Body of pancreas (tissue), 4 donors: ENCODE data around the gene GUK1. TPM values are rescaled to one million over a fixed set of nuclear protein-coding genes. Genes with fewer than 3 reads are reported as not detected.
"Not testable (repeated sequence)": the region's sequence is repeated elsewhere in the genome, so short reads cannot be mapped to it uniquely, and the experiment has no call there.

ENCODE experiments used
- ATAC-seq: fragments of 150-250 bp; one replicate; pipeline ENCODE4 v1.9.1; 2016
- DNase-seq, 4 donors: peaks; one replicate each; pipeline ENCODE4 v3.0.0-alpha.2; 2019
- H3K27ac ChIP-seq, 4 donors: fragments of 200-600 bp; sonication (generic); 1 replicate in 3 of 4; 2 replicates in 1 of 4; pipeline versions ENCODE4 v1.5.1 to v1.6.1; 2016 to 2019; ENCODE audit warnings: mild to moderate bottlenecking in 1 of 4, mixed read lengths in 1 of 4, moderate library complexity in 1 of 4
- H3K27me3 ChIP-seq, 2 donors: fragments of 200-600 bp; sonication (generic); one replicate each; pipeline ENCODE4 v1.6.0; 2016; ENCODE audit warnings: mild to moderate bottlenecking in 1 of 2
- H3K36me3 ChIP-seq, 2 donors: fragments of 200-600 bp; sonication (generic); replicated peaks in 1 of 2; 2 replicates each; pipeline ENCODE4 v1.5.1; 2016; ENCODE audit warnings: low read depth in 2 of 2; ENCODE audit not compliant: insufficient read depth in 1 of 2
- H3K4me1 ChIP-seq: fragments of 200-600 bp; sonication (generic); one replicate; pipeline ENCODE4 v1.6.0; 2016
- H3K4me3 ChIP-seq, 2 donors: fragments of 200-600 bp; sonication (generic); 1 replicate in 1 of 2; 2 replicates in 1 of 2; pipeline ENCODE4 v1.5.1; 2016 to 2019
- H3K9me3 ChIP-seq, 3 donors: fragments of 200-600 bp; sonication (generic); 1 replicate in 2 of 3; 2 replicates in 1 of 3; pipeline ENCODE4 v1.5.1; 2016
- POLR2A ChIP-seq, 3 donors: fragments of 450-650 bp; IDR thresholded peaks; one replicate each; pipeline ENCODE4 v1.6.1; 2016; ENCODE audit warnings: antibody characterized with exemption in 3 of 3, mild to moderate bottlenecking in 2 of 3
- WGBS, 2 donors: methylation state at CpG; one replicate each; pipeline ENCODE4 v1.1.5; 2017; 5-methylcytosine and 5-hydroxymethylcytosine counted together
- intact Hi-C: fragments of 100-400 bp; cut with DNase I; formaldehyde crosslinking; loops from one replicate; pipeline ENCODE4 v1.15.1; 2023
- total RNA-seq, 2 donors: library from RNA; depleted of rRNA; stranded (reverse); fragments of >200 nt; gene quantifications; one replicate each; pipeline ENCODE4 v1.1.0, GENCODE V29; 2016
- TF ChIP-seq, protein P1 (sequence below), 7 experiments: fragments of 450-650 bp in 4 of 7; fragments of 200-600 bp in 3 of 7; sonication (generic) in 3 of 7; IDR thresholded peaks; one replicate each; pipeline ENCODE4 v1.5.1; 2016 to 2019; ENCODE audit warnings: antibody characterized with exemption in 7 of 7

Gene GUK1
- total RNA-seq, 2 donors from 2014 or later: 210 to 216 TPM

DNA sequence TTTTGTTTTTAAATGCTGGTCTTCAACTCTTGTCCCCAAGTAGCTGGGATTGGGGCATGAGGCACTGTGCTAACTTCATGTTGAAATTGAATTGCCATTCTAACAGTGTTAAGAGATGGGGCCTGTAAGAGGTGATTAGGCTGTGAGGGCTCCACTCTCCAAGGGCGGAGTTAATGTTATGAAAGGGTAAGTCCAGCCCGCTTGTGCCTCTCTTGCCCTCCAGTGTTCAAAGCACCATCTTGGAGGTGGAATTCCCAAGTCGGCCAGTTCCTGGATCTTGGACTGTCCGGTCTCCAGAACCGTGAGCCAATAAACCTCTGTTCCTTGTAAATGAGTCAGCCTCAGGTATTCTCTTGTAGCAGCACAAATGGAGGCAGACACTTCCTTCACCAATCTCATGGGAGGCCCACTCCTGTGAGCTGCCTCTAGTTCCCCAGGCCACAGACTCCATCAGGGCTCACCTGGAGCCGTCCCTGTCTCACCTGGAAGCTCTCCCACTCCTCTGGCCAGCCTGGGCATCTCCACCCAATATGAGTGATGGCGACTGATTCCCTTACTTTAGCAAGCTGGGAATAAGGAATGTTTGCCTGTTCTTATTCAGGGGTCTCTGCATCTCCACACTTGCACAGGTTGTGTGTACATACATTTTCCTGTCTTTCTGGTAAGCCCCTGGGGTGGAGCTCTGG, 41.0 kb downstream of the GUK1 start:
- ATAC-seq: no peak
- intact Hi-C loops: no loop called here
- 79 to 94% methylated on average over 5 to 7 of the region's 7 CpGs for WGBS, 2 donors
- Histone ChIP-seq H3K4me3 (no peak overlapping the region), H3K27me3 (no peaks in the 10 kb centered on the region), H3K4me1 (no peaks in the 10 kb centered on the region), H3K27ac (no peak overlapping the region), H3K9me3 (no peaks in the 10 kb centered on the region), H3K36me3 (no peaks in the 10 kb centered on the region)
- no peak for DNase-seq
- no peak for TF ChIP-seq POLR2A (IDR thresholded peaks at IDR 0.05)
- TF ChIP-seq, protein P1, sequence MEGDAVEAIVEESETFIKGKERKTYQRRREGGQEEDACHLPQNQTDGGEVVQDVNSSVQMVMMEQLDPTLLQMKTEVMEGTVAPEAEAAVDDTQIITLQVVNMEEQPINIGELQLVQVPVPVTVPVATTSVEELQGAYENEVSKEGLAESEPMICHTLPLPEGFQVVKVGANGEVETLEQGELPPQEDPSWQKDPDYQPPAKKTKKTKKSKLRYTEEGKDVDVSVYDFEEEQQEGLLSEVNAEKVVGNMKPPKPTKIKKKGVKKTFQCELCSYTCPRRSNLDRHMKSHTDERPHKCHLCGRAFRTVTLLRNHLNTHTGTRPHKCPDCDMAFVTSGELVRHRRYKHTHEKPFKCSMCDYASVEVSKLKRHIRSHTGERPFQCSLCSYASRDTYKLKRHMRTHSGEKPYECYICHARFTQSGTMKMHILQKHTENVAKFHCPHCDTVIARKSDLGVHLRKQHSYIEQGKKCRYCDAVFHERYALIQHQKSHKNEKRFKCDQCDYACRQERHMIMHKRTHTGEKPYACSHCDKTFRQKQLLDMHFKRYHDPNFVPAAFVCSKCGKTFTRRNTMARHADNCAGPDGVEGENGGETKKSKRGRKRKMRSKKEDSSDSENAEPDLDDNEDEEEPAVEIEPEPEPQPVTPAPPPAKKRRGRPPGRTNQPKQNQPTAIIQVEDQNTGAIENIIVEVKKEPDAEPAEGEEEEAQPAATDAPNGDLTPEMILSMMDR (IDR thresholded peaks at IDR 0.05): no peak

DNA sequence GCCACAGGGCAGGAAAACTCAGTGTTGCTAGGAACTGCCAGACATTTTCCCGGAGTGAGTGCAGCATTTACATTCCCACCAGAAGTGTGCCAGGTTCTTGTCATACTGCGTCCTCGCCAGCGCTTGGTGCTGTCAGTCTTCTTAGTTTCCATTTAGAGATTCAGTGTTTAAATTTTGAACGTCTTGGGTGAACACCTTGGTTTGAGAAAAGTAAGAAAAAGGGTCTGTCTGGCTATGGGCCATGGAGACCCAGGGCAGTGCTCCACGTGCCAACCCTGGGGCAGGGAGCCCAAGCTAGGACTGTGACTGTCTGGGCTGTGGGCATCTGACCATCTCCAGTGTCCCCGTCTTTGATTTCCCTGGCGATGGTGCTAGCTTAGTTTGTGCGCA, 41.6 kb downstream of the GUK1 start:
- H3K9me3 ChIP-seq: no peaks in the 10 kb centered on the region
- H3K27ac ChIP-seq: no peak overlapping the region
- WGBS, 2 donors: 80 to 87% methylated on average over 9 of the region's 9 CpGs
- H3K4me1 ChIP-seq: no peaks in the 10 kb centered on the region
- no peaks in the 10 kb centered on the region for H3K27me3 ChIP-seq
- no peak overlapping the region for H3K4me3 ChIP-seq
- H3K36me3 ChIP-seq: no peaks in the 10 kb centered on the region
- intact Hi-C loops: no loop called here
- TF ChIP-seq POLR2A (IDR thresholded peaks at IDR 0.05): no peak
- TF ChIP-seq, protein P1 (IDR thresholded peaks at IDR 0.05): no peak
- ATAC-seq (no peak), DNase-seq (no peak)

DNA sequence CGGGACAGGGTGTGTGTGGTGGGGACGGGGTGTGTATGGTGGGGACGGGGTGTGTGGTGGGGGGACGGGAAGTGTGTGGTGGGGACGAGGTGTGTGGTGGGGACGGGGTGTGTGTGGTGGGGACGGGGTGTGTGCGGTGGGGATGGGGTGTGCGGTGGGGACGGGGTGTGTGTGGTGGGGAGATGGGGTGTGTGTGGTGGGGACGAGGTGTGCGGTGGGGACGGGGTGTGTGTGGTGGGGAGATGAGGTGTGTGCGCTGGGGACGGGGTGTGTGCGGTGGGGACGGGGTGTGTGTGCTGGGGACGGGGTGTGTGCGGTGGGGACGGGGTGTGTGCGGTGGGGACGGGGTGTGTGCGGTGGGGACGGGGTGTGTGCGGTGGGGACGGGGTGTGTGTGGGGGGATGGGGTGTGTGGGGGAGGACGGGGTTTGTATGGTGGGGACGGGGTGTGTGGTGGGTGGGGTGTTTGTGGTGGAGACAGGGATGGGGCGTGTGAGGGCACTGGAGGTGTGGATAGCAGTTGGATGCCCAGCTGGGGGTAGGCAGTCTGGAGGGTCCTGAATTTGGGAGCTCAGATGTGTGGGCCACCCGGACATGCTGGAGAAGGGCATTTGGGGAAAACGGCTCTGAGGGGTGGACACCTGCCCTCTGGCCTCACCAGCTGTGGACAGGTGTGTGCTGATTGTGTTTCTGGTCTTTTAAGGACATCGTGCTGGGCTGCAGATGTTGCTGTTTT, 42.4 kb downstream of the GUK1 start:
- DNase-seq: no peak
- ATAC-seq: no peak
- Histone ChIP-seq H3K36me3 (no peaks in the 10 kb centered on the region), H3K4me1 (no peaks in the 10 kb centered on the region), H3K27me3 (no peaks in the 10 kb centered on the region), H3K9me3 (no peaks in the 10 kb centered on the region), H3K27ac (no peak overlapping the region), H3K4me3 (no peak overlapping the region)
- TF ChIP-seq, protein P1 (IDR thresholded peaks at IDR 0.05): no peak
- no peak for TF ChIP-seq POLR2A (IDR thresholded peaks at IDR 0.05)
- intact Hi-C loops: no loop called here
- 87 to 95% methylated on average over 22 to 28 of the region's 32 CpGs for WGBS, 2 donors

DNA sequence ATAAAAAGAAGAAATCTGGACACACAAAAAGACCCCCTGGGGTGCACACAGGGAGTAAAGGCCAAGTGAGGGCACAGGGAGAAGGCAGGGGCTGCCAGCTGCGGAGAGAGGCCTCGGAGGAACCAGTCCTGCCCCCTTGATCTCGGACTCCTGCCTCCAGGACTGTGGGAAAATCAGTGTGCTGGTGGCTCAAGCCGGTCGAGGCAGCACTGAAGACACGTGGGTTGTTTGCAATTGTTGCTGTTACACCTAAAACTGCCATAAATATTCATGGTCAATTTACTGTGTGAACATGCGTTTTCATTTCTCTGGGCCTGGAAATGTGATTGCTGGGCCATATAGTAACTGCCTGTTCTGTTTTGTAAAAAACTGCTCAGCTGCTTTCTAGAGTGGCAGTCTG, 44.1 kb downstream of the GUK1 start:
- Histone ChIP-seq H3K27ac (no peak overlapping the region), H3K36me3 (no peaks in the 10 kb centered on the region), H3K4me3 (no peak overlapping the region), H3K27me3 (no peaks in the 10 kb centered on the region), H3K9me3 (no peaks in the 10 kb centered on the region), H3K4me1 (no peaks in the 10 kb centered on the region)
- DNase-seq (no peak), ATAC-seq (no peak)
- TF ChIP-seq, protein P1 (IDR thresholded peaks at IDR 0.05): no peak
- TF ChIP-seq POLR2A (IDR thresholded peaks at IDR 0.05): no peak
- WGBS, 2 donors: 81 to 88% methylated on average over 7 of the region's 7 CpGs
- intact Hi-C loops: no loop called here

DNA sequence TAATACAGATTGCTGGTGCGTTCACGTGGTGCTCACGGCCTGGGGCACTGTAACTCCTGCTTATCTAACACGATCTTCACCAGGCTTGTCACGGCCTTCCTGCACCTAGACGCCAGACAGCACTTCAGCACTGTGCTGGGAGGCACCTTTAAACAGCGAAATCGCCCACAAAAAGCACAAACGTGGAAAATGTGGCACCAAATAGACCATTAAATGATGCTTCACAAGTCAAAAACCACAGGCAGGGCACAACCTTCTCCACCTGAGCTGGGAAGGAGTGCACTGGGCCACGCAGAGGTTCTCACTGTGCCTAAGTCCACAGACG, 45.5 kb downstream of the GUK1 start:
- H3K9me3 ChIP-seq: no peaks in the 10 kb centered on the region
- no peak for DNase-seq
- no peak for ATAC-seq

DNA sequence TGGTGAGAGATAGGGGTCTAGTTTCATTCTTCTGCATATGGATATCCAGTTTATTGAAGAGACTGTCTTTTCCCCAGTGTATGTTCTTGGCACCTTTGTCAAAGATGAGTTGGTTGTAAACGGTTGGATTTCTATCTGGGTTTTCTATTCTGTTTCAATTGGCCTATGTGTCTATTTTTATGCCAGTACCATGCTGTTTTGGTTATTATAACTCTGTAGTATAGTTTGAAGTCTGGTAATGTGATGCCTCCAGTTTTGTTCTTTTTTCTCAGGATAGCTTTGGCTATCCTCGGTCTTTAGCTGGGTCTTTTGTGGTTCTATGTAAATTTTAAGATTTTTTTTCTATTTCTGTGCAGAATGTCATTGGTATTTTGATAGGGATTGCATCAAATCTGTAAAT, 48.2 kb downstream of the GUK1 start:
- H3K4me1 ChIP-seq, H3K27me3 ChIP-seq, H3K36me3 ChIP-seq, H3K4me3 ChIP-seq, intact Hi-C loops, H3K9me3 ChIP-seq, DNase-seq, ATAC-seq, H3K27ac ChIP-seq: not testable (repeated sequence)
- 66 to 71% methylated on average over 2 of the region's 2 CpGs for WGBS, 2 donors

More for the DNA sequence above, 45.5 kb downstream of the GUK1 start:
- intact Hi-C loops: no loop called here
- 78 to 79% methylated on average over 11 of the region's 11 CpGs for WGBS, 2 donors
- Histone ChIP-seq H3K4me1 (no peaks in the 10 kb centered on the region), H3K27me3 (no peaks in the 10 kb centered on the region), H3K36me3 (no peaks in the 10 kb centered on the region), H3K4me3 (no peak overlapping the region), H3K27ac (no peak overlapping the region)
- TF ChIP-seq, protein P1 (IDR thresholded peaks at IDR 0.05): no peak
- no peak for TF ChIP-seq POLR2A (IDR thresholded peaks at IDR 0.05)
